GM21786 (cell line): Measurements from ENCODE around the gene MTFR1L.
A peak's percentile ranks its signal among the peaks of the same experiment; 100 is the strongest.

Experiments
- ATAC-seq: cut with Tn5 transposase; IDR thresholded peaks from one replicate; pipeline ENCODE4 v1.9.1; 2021; ENCODE audit not compliant: unreplicated experiment

The MTFR1L gene

DNA sequence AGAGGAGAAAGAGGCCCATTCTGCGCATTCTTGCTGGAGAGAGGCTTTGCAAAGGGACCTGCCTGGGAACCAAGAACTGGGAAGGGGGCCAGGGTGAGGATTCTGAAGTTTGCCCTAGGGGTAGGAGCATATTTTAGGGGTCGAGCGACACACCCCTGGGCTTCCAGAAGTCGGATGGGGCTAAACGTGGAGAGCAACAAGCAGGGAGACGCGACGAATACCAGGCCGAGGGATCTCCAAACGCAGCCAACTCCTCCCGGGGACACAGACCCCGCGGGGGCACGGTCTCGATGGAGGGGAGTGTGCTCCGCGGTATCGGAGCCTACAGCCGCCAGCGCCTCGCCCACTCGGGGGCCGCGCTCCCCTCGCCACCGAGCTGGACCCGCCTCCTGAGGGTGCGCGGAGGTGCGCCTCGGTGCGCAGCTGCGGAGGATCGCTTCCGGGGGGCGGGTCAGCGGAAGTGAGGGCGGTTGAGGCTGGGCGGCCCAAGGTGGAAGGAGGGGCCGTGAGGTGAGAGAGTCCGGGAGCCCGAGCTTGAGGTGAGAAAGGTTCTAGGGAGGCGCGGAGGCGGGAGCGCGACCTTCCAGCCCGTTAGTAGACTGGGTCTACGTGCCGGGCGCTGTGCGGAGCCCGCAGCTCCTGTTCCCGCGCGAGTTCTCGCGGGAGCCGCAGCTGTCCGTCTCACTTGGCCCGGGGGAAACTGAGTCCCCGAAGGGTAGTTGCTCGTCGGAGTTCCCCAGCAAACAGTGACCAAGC lies at the start of gene MTFR1L:
Gene MTFR1L (plus strand): TSS at position 464 of the 756 bp plus-strand sequence. CDS start 3,151 bp downstream, outside the sequence.
- peak; percentile 74 for ATAC-seq

DNA sequence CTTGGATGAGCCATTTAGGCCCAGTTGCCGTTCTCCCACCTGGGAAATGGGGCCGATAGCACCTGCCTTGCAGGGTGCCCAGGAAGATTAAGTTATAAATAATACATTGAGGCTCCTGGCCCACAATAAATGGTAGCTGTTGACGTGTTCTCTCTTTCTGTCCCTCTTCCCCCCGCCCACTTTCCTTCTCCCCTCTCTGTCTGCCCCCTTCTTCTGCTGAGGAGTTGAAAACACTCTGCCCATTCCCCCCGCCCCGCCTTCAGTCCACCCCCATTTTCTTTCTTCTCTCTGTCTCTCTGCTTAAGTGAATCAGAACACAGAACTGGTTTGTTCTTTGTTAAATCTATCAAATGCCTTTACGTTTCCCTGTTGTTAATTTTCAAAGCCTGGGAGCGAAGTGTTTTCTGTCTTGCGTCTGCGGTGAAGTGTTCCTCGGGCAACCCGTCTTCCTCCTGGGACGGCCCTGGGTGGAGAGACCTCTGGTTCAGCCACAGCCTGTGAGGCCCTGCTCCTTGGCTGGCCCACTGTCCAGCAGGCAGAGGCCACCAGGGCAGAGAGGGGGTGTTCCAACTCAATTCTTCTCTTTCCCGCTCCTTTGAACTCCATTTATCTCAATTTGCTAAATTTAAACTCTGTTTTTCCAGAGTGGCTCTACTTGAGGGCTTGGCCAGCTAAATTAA lies 49.1 kb upstream of the MTFR1L start:
- ATAC-seq, result no peak

DNA sequence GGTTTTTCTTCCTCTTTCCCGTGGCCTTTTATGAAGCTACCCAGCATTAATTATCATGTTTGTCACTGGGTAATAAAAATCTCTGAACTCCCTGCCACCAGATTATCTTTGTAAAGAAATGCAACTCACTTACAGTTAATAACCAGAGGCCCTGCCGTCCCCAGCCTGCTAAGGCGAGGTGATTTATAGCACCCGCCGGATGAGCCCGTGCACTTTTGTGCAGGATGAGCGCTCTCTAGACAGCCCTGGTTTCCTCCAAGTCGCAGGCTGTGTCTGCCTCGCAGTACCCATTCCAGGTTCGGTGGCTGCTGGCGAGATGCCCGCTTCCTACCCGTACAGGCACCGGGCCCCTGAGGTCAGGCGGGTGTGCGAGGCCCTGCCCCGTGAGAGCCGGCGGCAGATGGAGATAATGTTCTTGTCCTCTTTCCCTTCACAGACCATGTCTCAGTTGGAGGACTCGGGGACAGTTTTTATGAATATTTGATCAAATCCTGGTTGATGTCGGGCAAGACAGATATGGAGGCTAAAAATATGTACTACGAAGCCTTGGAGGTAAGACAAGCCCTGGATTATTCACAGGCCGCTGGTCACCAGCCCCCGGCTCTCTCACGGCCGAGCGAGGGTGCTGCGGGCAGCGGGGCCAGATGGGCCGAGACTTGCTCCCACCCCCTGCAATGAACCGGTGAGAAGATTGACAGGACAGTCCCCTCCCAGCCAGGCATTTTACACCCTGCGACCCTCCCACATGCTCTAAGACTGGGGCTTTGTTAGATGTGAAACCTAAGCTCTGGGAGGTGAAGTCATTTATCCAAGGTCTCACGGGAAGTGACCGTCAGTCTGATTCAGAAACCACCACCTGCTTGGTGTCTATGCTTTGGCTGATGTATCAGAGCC lies 48.3 kb upstream of the MTFR1L start:
- ATAC-seq, result no peak

DNA sequence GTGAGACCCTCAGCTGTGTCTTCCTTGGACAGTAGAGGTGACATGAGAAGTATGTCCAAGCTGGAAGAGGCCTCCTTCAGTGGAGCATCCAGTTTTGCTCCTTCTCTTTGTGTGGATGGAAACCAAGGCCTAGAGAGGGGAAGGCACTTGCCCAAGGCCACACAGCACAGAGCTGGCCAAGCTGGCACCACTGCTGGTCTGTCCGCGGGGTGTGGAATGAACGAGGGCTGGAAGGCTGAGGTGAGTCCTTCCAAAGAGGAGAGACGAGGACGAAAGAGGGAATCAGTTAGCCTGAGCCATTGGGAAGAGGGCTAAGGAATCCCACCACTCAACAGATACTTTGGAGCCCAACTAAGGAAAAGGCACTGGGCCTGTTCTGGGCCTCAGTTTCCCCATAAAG lies 47.6 kb upstream of the MTFR1L start:
- ATAC-seq, result no peak

DNA sequence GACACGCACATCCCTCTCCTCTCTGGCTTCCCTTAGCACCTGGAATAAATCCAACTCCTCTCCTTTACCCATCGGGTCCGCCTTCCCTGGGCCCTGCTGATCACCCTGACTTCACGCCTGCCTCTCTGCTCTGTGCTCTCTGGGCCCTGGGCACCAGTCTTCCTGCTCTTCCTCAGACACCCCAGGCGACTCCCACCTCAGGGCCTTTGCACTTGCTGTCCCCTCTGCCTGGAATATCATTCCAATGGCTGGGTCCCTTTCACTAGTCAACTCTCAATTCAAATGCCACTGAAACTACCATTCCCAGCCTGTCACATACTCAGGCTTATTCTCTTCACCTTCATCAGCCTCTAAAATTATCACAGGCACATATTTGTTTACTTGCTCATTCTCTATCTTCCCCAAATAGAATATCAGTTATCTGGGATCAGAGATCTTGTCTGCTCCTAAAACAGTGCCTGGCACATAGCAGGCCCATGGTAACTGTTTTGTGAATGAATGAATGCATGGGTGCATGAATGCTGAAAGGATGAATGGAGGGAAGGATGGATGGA lies 47.0 kb upstream of the MTFR1L start:
- ATAC-seq, result no peak

DNA sequence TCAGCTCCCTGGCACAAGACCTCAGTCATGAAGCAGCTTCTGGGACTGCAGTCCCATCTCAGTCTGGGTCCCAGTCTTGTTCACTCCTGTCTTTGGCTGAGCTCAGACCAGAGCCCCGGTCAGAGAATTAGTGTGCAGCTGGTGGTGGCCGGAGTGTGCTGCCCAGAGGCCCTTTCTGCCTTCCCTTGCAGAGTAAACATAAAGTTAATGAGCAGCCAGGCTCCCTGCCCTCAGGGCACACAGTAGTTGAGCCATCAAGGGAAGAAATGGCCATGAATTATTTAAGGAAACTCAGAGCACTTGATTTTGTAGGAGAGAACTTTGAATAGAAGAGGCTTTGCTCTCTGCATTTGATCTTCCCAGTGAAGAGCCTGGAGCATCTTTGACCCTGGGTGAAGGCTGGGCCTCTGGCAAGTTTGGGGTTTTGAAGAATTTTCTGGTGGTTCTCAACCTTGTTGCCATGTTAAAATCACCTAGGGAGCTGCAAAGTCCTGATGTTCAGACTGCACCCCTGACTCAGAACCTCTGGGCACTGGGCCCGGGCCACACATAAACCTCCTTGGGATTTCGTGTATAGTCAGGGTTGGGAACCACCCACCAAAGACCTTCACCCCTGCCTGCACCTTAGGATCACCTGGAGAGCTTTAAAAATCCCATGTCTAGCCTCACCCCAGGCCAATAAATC lies 46.2 kb upstream of the MTFR1L start:
- no peak for ATAC-seq

DNA sequence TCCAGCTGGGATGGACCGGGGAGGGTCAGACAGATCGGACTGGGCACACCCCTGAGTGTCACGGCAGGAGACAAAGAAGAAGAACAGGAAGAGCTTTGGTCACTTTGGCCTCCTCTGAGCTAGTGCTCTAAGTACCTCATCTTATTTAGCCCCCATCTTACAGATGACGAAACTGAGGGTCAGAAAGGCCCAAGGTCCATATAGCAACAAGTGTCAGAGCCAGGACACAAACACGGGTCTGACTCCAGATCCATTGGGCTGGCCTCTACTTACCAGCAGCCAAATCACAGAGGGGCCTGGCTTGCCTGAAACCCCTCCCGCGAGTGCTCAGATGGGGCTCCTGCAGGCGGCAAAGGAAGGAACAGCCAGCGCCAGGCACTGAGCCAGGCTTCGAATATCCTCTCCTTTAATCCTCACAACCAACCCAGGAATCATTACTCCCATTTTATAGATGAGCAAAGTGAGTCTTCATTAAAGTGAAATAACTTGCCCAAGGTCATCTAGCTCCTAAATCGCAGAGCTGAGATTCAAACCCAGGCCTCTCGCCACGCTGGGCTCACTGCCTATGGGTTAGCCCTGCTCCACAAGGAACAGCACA lies 45.4 kb upstream of the MTFR1L start:
- ATAC-seq, result no peak

DNA sequence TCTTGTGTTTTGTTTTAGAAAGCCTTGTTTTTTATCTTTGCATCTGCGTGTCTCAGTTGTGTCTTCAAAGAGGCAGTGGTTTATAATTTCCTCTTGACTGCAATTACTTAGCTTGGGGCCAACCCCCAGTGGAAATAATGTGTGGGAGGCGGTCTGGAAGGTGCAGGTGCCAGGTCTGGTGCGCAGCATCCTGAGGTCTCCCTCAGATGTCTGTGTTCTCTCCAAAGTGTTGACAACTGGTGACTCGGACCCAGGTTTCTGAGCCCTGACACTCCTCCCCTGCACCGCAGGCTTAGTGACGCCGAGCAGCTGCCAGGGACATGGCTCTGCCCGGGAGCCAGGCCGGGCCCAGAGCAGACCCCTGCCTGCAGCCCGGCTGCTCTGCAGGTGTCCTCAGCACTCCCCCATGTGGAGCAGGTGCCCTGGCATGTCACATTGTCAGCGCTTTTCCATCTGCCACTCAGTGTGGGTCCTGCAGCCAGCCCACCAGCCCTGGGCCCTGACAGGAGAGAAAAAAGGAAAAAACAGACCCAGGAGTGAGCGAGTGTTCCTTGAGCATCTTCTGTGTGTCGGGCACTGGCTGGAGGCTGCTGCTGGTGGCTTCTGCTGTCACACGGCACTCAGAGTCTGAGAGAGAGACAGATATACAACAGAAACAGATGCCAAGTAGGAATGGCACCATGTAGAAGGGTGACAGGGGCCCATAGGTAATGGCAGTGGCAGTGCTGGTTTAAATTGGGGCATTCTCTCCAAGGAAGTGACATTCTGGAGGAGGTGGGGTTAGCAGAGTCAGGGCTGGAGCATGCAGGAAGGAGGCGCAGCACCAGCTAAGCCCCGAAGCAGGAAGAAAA lies 44.6 kb upstream of the MTFR1L start:
- ATAC-seq, result no peak

DNA sequence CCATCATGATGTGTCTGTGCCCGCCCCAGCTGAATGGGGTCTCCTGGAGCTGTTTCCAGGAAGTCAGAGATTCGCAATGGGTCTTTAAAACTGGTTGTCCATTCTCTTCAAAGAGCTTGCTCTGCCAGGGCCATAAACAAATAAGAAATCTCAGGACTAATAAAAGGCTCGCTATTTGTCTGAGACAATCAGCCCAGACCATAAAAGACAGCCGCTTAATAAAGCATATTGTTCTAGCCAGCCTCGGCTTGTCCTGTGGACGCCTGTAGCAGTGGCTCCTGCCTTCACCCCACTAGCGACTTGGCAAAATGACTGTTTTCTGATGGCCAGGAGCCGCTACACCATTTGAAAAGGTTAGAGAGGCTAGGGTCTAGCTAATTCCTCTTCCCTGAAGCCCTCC lies 40.4 kb upstream of the MTFR1L start:
- no peak for ATAC-seq

DNA sequence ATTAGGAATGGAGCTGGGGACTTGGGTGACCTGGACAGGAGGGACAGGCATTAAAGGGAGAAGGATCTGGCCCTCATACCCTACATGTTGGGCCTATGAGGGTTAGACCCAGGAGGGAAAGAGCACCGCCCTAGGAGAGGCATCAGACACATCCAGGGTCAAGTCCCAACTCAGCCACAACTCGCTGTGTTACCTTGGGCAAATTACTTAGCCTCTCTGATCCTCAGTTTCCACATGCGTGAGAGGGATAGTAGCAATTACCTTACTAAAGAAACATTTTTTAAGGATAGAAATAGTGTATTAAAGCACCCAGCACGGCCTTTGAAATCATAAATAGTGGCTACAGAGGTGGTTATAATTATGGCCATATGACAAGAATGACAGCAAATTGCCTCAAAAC lies 39.9 kb upstream of the MTFR1L start:
- ATAC-seq, result no peak

DNA sequence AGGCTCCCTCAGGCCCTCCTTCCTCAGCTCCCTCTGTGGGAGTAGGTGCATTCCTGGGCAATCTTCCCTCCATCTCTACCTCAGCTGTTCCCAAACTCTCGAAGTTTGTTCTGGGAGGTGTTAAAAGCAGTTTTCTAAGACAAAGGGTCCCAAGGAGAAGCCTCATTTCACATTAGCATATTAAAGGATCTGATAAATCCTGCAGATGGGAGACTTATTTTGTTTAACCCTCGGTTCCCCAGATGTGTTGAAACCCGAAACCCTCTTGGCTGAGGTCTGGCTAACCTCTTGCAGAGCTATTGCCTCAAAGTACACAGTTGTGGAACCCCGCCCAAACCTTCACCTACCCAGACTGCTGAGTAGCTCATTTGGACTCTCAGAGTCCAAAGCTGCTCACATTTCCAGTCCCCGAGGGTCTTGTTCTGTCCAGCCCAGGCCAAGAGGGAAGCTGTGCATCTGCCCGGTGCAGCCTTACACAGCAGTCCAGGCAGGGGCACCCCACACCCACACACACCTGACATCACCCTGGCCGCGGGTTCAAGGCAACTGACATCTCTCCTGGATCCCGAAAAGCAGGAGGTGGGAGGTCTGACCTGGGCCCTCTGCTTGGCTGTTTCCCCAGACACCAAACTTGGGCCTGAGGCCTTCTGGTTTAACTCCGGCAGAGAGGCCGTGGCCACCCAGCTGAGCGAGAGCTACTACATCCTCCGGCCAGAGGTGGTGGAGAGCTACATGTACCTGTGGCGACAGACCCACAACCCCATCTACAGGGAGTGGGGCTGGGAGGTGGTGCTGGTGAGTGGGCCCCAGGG lies 39.2 kb upstream of the MTFR1L start:
- no peak for ATAC-seq

DNA sequence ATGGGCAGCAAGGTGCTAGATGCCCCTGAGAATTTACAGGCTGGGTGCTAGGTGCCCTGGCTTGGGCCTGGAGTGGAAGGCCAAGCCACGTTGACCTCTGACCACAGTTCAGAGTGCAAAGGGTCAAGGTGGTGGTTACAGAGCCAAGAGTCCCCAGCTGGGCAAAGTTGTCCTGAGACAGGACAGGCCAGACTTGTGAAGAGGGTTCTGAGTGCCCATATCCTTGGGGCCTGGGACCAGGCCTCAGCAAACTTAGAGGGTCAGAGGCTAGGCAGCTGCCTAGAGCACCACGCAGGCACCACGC lies 38.7 kb upstream of the MTFR1L start:
- ATAC-seq, result no peak

DNA sequence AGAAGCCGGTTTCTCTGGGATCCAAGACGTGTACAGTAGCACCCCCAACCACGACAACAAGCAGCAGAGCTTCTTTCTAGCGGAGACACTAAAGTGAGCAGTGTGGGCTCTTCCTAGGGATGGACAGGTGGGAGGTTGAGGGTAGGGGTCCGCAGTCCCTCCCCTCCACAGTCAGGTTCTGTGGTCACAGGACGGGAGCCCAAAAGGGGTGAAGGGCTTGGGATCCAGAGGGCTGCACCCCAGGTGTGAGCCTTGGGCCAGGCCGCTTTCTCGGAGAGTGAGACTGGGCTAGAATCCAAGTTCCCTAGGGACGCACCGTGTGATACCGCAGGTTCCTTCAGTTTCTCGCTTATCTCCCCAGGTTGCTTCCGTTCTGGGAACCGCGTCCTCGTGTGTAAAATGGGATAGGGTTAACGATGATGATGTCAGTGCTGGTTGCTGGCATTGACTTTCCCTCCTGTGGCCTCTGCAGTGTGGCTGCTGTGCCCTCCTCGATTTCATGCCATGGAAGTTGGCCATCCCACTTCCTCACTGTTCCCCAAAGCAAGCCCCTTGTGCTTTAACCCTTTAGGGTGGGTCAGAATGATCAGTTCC lies 37.0 kb upstream of the MTFR1L start:
- no peak for ATAC-seq

DNA sequence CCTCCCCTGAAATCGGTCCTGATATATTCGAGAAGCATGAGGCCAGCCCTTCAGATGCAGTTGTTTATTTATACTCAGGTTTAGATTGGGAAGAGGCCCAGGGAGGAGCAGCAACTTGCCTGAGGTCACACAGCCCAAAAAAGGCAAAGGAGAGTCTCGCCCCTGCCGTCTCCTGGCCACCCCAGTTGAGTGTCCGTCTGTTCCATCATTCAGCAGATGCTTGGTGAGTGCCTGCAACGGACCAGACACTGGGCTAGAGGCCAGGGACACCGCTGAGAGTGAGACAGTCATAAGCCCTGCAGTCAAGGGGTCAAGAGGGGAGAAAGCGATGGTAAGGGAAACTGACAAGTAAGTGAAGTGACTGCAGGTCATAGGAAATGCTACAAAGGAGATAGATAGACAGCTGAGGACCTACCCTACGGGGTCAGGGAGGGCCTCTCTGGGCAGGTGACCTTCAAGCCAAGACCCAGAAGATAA lies 35.1 kb upstream of the MTFR1L start:
- no peak for ATAC-seq

DNA sequence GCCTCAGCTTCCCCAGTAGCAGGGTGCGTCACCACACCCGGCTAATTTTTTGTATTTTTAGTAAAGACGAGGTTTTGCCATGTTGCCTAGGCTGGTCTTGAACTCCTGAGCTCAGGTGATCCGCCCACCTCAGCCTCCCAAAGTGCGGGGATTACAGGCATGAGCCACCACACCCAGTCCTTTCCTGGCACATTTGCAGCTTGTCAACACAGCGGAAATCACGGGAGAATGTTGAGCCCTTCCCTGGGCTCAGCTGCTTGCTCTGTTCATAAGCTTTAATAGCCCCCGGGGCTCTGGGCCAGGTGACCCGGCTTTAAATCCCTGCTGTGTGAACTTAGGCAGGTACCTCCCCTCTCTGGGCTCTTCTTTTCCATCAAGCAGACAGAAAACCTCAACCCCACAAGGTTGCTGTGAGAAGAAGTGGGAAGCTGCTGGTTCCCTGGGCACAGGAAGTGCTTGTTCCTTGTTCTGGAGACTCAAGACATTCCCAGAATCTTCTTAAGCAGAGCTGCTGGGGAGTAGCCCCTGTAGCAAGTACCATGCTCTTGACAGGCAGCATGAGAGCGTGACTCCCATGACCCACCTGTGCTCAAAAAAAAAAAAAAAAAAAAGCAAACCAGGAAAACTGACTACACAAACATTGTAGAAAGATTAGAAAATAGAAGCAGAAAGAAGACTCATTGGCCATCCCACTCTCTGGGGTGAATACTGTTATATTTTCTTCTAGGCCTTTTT lies 34.3 kb upstream of the MTFR1L start:
- no peak for ATAC-seq

DNA sequence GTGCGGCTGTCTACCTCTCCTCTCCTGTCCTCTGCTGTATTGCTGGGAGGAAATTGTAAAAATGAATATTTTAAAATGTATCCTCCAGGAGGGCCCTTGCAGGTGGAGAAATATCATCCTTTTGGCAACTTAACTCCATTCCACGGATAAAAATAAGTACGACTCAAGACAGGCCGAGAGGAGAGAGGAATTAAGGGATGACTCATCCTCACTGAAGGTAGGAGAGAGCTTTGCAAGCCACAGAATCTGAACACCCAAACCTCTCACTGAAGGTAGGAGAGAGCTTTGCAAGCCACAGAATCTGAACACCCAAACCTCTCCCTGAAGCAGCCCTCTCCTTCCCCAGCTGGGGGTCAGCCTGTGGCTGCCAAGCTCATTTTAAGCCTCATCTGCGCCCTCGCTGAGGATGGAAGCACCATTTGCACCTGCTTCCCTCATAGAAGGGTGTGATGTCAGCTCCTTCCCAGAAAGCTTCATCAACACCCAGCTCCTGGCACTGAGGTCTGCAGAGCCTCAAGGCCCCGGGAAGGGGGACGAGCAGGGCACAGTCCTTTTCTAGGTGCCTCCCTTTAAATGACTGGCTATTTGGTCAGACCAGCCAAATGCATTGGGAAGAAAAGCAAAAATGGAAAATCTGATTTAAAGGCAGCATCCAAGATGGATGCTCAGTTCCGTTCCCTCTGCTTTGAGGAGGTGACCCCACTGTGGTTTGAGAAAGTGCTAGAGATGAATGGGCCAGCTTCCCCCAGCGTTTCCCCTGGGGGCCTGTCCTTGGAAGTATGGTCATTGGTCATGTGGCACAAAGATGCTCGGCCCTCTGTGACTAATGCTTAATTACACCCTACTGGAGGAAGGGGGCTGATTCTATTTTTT lies 32.6 kb upstream of the MTFR1L start:
- ATAC-seq, result no peak

DNA sequence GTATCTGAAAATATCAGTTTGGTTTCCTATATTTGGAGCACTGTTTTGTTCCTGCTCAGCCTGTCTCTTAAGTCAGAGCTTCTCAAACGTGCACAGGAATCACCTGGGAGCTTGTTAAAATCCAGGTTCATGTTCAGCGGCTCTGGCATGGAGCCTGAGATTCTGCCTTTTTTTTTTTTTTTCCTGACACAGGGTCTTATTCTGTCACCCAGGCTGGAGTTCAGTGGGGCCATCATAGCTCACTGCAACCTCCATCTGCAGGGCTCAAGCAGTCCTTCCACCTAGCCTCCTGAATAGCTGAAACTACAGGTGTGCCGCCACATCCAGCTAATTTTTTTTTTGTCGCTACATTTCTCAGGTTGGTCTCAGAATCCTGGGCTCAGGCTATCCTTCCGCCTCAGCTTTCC lies 32.0 kb upstream of the MTFR1L start:
- ATAC-seq, result no peak
